ENCODE measurements around the gene MESD. TPM values are rescaled to one million over a fixed set of nuclear protein-coding genes. Genes with fewer than 3 reads are reported as not detected.
"Not testable (repeated sequence)": the region's sequence is repeated elsewhere in the genome, so short reads cannot be mapped to it uniquely, and the experiment has no call there.

Gene MESD
- total RNA-seq, 1 donor from 2014 or later = 14.4 TPM

GRCh38 chr15:80971143-80971542, 18.5 kb downstream of the MESD start:
- no peak for ATAC-seq
- intact Hi-C loops (cut with micrococcal nuclease) = loop anchor here (10.0 kb wide), 2 partner anchors 406 to 516 kb away; no protein-coding TSS in a partner anchor
- DNase-seq = no peak

GRCh38 chr15:80970658-80971057, 19.0 kb downstream of the MESD start:
- ATAC-seq = no peak
- intact Hi-C loops (cut with micrococcal nuclease) = loop anchor here (10.0 kb wide), 2 partner anchors 406 to 516 kb away; no protein-coding TSS in a partner anchor
- no peak for DNase-seq

- ATAC-seq (peak; percentile 71), DNase-seq (peak; percentile 53)
- intact Hi-C loops (cut with micrococcal nuclease) = loop anchor here (10.0 kb wide), 2 partner anchors 405 to 515 kb away; no protein-coding TSS in a partner anchor
Observed at GRCh38 chr15:80970018-80970657, 19.5 kb downstream of the MESD start.

GRCh38 chr15:80969316-80969715, 20.3 kb downstream of the MESD start:
- intact Hi-C loops (cut with micrococcal nuclease) = loop anchor here (5.0 kb wide), 1 partner anchor 187 kb away; no protein-coding TSS in a partner anchor
- no peak for ATAC-seq
- no peak for DNase-seq

- no peak for ATAC-seq
- no peak for DNase-seq
- intact Hi-C loops (cut with micrococcal nuclease) = loop anchor here (5.0 kb wide), 1 partner anchor 186 kb away; no protein-coding TSS in a partner anchor
Observed at GRCh38 chr15:80967991-80968510, 21.6 kb downstream of the MESD start.

GRCh38 chr15:80967451-80967850, 22.2 kb downstream of the MESD start:
- ATAC-seq (no peak), DNase-seq (no peak)
- intact Hi-C loops (cut with micrococcal nuclease) = loop anchor here (5.0 kb wide), 1 partner anchor 185 kb away; no protein-coding TSS in a partner anchor

GRCh38 chr15:80966431-80967197, 23.0 kb downstream of the MESD start:
- intact Hi-C loops (cut with micrococcal nuclease) = loop anchor here (5.0 kb wide), 1 partner anchor 184 kb away; no protein-coding TSS in a partner anchor
- DNase-seq = no peak
- ATAC-seq = no peak

- intact Hi-C loops (cut with micrococcal nuclease) = loop anchor here (5.0 kb wide), 1 partner anchor 183 kb away; no protein-coding TSS in a partner anchor
- DNase-seq, ATAC-seq: not testable (repeated sequence)
Observed at GRCh38 chr15:80965454-80965853, 24.2 kb downstream of the MESD start.

GRCh38 chr15:80958818-80959495, 30.7 kb downstream of the MESD start:
- intact Hi-C loops (cut with micrococcal nuclease) = no loop called here
- DNase-seq (no peak), ATAC-seq (no peak)

- intact Hi-C loops (cut with micrococcal nuclease) = no loop called here
- no peak for DNase-seq
Observed at GRCh38 chr15:80957976-80958375, 31.6 kb downstream of the MESD start.

GRCh38 chr15:80957556-80957955, 32.1 kb downstream of the MESD start:
- ATAC-seq (no peak), DNase-seq (no peak)
- intact Hi-C loops (cut with micrococcal nuclease) = no loop called here

More at GRCh38 chr15:80957976-80958375, 31.6 kb downstream of the MESD start:
- ATAC-seq = no peak

- intact Hi-C loops (cut with micrococcal nuclease); ATAC-seq: not testable (repeated sequence)
Observed at GRCh38 chr15:80955571-80956452, 33.8 kb downstream of the MESD start.

GRCh38 chr15:80953953-80954778, 35.5 kb downstream of the MESD start:
- DNase-seq (no peak), ATAC-seq (no peak)
- intact Hi-C loops (cut with micrococcal nuclease) = no loop called here

More at GRCh38 chr15:80955571-80956452, 33.8 kb downstream of the MESD start:
- not testable (repeated sequence) for DNase-seq

- intact Hi-C loops (cut with micrococcal nuclease) = no loop called here
- ATAC-seq (no peak), DNase-seq (no peak)
Observed at GRCh38 chr15:80953001-80953952, 36.3 kb downstream of the MESD start.

GRCh38 chr15:80951941-80952340, 37.7 kb downstream of the MESD start:
- no peak for DNase-seq
- intact Hi-C loops (cut with micrococcal nuclease) = no loop called here
- ATAC-seq = no peak

GRCh38 chr15:80950291-80951078, 39.1 kb downstream of the MESD start:
- DNase-seq (no peak), ATAC-seq (no peak)
- intact Hi-C loops (cut with micrococcal nuclease) = no loop called here
